Measurements from ENCODE around the gene TECPR2. TPM values are rescaled to one million over a fixed set of nuclear protein-coding genes. Genes with fewer than 3 reads are reported as not detected.

TECPR2 gene
- total and polyA plus RNA-seq, 2 of the 13 experiments (the other 11 are each of a cell fraction or from before 2014, with no cell fraction given) = 3.5 to 5.7 TPM

DNA sequence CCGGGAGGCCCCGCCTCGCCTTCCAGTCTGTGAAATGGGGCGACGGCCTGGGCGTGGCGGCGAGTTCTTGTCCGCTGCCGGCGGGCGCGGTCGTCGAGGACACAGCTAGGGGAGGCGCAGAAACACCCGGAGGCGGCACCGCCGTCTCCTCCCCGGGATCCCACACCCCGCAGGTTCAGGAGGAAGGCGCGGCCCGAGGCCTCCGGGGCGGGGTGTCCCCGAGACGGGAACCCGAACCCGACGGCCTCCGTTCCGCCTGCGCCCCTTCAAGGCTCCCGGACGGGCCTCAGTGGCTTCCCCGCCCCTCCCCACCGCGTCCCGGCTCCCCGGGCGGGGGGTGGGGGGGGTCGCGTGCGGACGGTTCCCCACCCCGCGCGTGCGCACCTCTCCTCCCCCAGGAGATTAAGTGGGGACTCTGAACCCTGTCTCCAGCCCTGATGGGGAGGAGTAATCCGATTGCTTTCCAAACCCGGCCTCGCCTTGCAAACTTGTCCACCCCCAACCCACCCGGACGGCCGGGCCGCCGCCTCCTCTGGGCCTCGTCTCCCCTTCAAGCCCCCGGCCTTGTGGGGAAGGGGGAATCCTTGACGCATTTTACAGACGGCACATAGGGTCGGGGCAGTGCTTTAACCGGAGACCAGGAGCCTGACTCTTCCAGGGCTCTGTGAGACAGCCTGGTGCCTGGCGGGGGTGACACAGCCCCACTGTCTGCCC, 182.2 kb downstream of the TECPR2 start (continued):
- TF ChIP-seq HOXA7 (CRISPR knock-in tag; IDR thresholded peaks at IDR 0.05) (no peak), SP5 (CRISPR knock-in tag; IDR thresholded peaks at IDR 0.05; ENCODE audit: borderline replicate concordance, low read depth) (peak; percentile 68; the same call in 1 of the 2 replicates), HOXA5 (CRISPR knock-in tag; IDR thresholded peaks at IDR 0.05) (no peak), ZFP1 (CRISPR knock-in tag; IDR thresholded peaks at IDR 0.05) (0 out of 2 replicates have a peak, but pooled peaks have one; percentile 17), ZFP82 (CRISPR knock-in tag; IDR thresholded peaks at IDR 0.05; ENCODE audit: borderline replicate concordance) (0 out of 2 replicates have a peak, but pooled peaks have one; percentile 42), ZNF460 (CRISPR knock-in tag; IDR thresholded peaks at IDR 0.05; ENCODE audit: borderline replicate concordance) (0 out of 2 replicates have a peak, but pooled peaks have one; percentile 19), PHF21A (CRISPR knock-in tag; IDR thresholded peaks at IDR 0.05) (0 out of 2 replicates have a peak, but pooled peaks have one; percentile 59), FOXP4 (CRISPR knock-in tag; IDR thresholded peaks at IDR 0.05) (peak; percentile 63), FOXM1 (CRISPR knock-in tag; IDR thresholded peaks at IDR 0.05) (no peak), ZNF800 (CRISPR knock-in tag; IDR thresholded peaks at IDR 0.05) (no peak), HNF1B (CRISPR knock-in tag; IDR thresholded peaks at IDR 0.05) (no peak), FIP1L1 (IDR thresholded peaks at IDR 0.05; ENCODE audit: borderline replicate concordance, insufficient read depth, low read depth, low read length) (no peak), ZBTB33 (CRISPR knock-in tag; IDR thresholded peaks at IDR 0.05) (no peak), AGO1 (IDR thresholded peaks at IDR 0.05; ENCODE audit: low read depth, low read length, poor library complexity, severe bottlenecking) (peak; percentile 2), PAX8 (CRISPR knock-in tag; IDR thresholded peaks at IDR 0.05; ENCODE audit: borderline replicate concordance) (0 out of 2 replicates have a peak, but pooled peaks have one; percentile 50)
- TF ChIP-seq, protein P1, sequence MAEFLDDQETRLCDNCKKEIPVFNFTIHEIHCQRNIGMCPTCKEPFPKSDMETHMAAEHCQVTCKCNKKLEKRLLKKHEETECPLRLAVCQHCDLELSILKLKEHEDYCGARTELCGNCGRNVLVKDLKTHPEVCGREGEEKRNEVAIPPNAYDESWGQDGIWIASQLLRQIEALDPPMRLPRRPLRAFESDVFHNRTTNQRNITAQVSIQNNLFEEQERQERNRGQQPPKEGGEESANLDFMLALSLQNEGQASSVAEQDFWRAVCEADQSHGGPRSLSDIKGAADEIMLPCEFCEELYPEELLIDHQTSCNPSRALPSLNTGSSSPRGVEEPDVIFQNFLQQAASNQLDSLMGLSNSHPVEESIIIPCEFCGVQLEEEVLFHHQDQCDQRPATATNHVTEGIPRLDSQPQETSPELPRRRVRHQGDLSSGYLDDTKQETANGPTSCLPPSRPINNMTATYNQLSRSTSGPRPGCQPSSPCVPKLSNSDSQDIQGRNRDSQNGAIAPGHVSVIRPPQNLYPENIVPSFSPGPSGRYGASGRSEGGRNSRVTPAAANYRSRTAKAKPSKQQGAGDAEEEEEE (CRISPR knock-in tag; IDR thresholded peaks at IDR 0.05; ENCODE audit: borderline replicate concordance) = 0 out of 2 replicates have a peak, but pooled peaks have one; percentile 55
- TF ChIP-seq, protein P2, sequence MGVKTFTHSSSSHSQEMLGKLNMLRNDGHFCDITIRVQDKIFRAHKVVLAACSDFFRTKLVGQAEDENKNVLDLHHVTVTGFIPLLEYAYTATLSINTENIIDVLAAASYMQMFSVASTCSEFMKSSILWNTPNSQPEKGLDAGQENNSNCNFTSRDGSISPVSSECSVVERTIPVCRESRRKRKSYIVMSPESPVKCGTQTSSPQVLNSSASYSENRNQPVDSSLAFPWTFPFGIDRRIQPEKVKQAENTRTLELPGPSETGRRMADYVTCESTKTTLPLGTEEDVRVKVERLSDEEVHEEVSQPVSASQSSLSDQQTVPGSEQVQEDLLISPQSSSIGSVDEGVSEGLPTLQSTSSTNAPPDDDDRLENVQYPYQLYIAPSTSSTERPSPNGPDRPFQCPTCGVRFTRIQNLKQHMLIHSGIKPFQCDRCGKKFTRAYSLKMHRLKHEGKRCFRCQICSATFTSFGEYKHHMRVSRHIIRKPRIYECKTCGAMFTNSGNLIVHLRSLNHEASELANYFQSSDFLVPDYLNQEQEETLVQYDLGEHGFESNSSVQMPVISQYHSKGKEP (CRISPR knock-in tag; IDR thresholded peaks at IDR 0.05) = no peak
